GM08714 (cell line): Measurements from ENCODE around the gene SOX30.

ENCODE experiments used
- H3K4me3 ChIP-seq: fragments of 200-500 bp; sonication (Bioruptor generic); 2 replicates; pipeline ENCODE4 v1.5.1; 2014; ENCODE audit warnings: mild to moderate bottlenecking, low read length, inconsistent platforms
- ZNF274 ChIP-seq: IDR thresholded peaks from 2 replicates; pipeline ENCODE4 v1.6.1; 2012; ENCODE audit warnings: mild to moderate bottlenecking, low read depth, low read length

The SOX30 gene

GRCh38 chr5:157671592-157672330 lies 19.5 kb upstream of the SOX30 start:
- no peak for TF ChIP-seq ZNF274
- H3K4me3 ChIP-seq: peak overlapping the region; percentile 58; the same call in 1 of the 2 replicates

DNA sequence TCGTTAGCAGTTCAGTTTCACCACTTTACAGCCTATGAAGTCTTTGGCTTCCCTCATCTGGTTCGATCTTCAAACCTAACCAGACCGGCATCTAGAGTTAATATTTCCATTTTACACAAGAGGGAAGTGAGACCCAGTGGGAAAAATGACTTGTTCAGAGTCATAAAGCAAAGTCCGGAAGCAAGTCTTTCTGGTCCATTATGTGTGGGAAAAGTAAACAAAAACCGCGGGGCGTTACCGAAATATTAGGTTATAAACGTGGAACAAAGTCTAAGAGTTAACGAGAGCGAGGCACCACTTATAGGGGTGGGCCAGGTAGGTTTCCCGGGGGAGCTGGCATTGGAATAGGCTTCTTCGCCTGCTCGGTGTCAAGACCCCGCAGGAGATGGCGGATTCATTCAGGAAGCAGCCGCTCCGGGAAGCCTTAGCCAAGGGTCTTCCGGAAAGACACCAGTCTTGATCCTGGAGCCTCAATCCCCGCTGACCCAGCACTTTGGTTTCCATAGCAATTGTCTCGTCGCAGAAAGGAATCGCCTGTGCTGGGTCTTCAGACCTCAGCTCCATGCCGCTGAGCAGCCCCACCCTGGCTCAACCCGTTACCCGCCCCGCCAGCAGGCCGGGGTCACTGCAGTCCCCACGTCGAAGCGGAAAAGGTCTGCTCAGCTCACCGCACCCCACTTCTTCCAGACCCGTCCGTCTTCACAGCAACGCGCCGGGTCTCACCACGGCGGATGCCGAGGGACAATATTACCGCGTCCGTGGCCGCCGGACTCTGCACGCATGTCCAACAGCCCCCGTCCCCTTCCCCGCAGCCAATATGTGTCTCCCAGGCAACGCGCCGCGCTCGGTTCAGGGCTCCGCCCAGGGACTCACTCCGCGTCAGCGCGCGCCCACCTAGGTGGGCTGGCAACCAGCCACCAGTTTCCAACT lies 18.7 kb upstream of the SOX30 start, which contains the start of gene C5orf52:
Gene C5orf52 (plus strand): TSS at position 872 of the 930 bp plus-strand sequence. CDS start 82 bp downstream, outside the sequence.
- TF ChIP-seq ZNF274: no peak
- H3K4me3 ChIP-seq: peak within 1 kb of the TSS; percentile 58

DNA sequence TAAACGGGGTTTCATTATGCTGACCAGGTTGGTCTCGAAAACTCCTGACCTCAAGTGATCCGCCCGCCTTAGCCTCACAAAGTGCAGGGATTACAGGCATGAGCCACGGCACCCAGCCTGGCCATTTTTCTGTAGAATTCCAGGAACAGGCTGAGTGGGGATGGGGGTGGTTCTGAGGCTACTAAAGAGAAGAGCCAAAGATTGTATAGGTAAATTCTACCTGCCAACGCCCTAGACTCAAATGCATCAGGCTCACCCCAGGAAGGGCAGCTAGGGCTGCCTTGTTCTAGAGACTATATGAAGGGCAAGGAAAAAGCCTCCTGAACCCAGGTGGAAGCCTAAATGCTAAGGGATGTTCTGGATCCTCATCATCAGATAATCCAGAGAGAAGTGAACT lies 17.5 kb upstream of the SOX30 start:
- no peak overlapping the region for H3K4me3 ChIP-seq
- TF ChIP-seq ZNF274: no peak

DNA sequence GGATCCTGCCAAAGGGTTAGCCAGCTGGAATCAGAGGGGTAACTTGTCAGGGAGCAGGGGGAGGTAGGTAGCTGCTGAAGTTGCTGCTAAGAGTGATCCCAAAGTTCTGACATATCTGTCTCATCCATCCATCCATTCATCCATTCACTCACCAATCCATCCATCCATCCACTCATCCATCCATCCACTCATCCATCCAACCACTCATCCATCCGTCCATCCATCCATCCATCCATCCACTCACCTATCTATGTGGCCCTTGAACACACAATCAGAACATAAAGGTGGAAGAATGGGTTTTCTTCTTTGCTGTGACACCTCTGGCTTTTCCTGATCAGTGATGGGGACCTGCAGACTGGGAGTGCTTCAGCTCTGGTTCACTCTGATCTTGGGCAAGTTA lies 16.1 kb upstream of the SOX30 start:
- TF ChIP-seq ZNF274: no peak
- H3K4me3 ChIP-seq: no peak overlapping the region

- no peak for TF ChIP-seq ZNF274
- H3K4me3 ChIP-seq: no peak overlapping the region
These were observed 13.3 kb upstream of the SOX30 start for GRCh38 chr5:157665467-157666070.

- TF ChIP-seq ZNF274: no peak
- H3K4me3 ChIP-seq: no peak overlapping the region
These were observed 7.8 kb upstream of the SOX30 start for GRCh38 chr5:157659868-157660660.

DNA sequence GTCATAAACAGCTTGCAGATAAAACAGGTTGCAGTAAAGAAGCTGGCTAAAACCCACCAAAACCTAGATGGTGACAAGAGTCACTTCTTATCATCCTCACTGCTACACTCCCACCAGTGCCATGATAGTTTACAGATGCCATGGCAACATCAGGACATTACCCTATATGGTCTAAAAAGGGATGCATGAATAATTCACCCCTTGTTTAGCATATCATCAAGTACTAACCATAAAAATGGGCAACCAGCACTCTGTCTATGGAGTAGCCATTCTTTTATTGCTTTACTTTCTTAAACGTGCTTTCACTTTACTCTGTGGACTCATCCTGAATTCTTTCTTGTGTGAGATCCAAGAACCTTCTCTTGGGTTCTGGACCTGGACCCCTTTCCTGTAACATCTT lies 6.7 kb upstream of the SOX30 start:
- TF ChIP-seq ZNF274: no peak

DNA sequence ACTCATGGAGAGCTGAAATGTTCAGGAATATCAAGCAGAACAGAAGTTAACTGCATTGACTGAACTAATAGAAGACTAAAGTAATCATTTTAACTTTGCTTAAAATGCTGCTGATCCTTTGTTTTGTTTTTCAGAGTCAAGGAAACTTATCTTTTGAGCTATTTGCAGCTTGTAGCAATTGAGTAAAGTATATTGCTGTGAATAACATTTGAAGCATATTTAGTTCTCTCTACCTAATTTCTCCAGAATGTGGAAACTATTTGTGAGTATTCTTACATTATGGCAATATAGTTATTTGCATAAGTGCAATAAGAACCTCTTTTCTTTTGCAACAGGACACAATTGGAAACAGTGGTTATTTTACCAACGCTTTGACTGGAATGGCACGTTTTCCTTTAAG lies 5.3 kb upstream of the SOX30 start:
- no peak overlapping the region for H3K4me3 ChIP-seq
- no peak for TF ChIP-seq ZNF274

More for the DNA sequence above, 6.7 kb upstream of the SOX30 start:
- no peak overlapping the region for H3K4me3 ChIP-seq

- TF ChIP-seq ZNF274: no peak
- no peak overlapping the region; the same call in 1 of the 2 replicates for H3K4me3 ChIP-seq
These were observed 438 bp downstream of the SOX30 start for GRCh38 chr5:157651623-157652376.

DNA sequence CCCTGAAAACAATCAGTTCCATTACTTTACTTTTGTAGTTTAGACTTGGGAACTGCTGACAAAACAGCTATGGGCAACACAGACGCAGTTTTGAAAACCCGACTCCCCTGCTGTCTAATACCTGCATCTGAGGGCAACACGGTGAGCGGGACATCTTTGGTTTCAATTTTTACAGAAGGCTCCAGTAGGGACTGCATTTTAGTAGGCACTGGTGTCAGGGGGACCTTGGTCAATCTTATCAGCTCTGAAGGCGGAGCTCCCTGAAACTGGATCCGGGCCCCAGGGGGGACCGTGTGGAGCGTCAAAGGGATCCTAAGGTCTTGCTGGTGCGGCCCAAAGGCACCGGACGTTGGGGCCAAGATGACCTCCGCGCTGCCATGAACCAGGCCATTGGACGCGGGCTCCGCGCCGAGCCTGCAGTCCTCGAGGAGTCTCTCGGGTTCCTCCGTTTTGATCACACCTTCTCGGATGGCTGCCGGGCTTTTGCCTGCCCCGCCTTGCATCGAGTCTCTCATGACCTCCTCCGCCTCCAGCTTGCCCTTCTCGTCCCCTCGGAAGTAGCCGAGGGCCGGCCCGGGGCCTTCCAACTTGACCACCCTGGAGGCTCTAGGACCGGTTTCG lies 1.1 kb downstream of the SOX30 start:
- H3K4me3 ChIP-seq: no peak overlapping the region
- TF ChIP-seq ZNF274: no peak

DNA sequence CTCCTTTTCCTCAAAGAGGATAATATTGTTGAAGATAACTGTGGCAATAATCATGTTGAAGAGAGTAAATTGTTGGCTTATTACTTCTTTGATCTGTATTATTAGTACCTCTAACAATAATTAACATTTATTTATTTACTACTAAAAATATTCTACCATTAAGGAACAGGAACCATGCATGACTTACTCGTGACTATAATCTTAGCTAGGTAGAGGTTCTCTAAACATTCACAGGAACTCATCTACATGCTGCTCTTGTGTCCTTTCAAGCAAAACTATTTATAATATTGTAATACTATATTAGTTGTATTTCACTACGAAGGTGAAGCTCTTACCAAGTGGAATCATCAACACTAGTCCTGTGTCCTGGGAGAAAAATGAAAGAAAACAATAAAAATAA lies 3.1 kb downstream of the SOX30 start:
- no peak for TF ChIP-seq ZNF274

GRCh38 chr5:157648275-157648990 lies 3.8 kb downstream of the SOX30 start:
- no peak overlapping the region for H3K4me3 ChIP-seq
- TF ChIP-seq ZNF274: no peak

More for the DNA sequence above, 3.1 kb downstream of the SOX30 start:
- H3K4me3 ChIP-seq: no peak overlapping the region
